HCEC 1CT (cell line): ENCODE results near the gene ATP2B2.

Experiments used
- DNase-seq: peaks from one replicate; pipeline ENCODE4 v3.0.0-alpha.2; 2017

ATP2B2 gene

DNA sequence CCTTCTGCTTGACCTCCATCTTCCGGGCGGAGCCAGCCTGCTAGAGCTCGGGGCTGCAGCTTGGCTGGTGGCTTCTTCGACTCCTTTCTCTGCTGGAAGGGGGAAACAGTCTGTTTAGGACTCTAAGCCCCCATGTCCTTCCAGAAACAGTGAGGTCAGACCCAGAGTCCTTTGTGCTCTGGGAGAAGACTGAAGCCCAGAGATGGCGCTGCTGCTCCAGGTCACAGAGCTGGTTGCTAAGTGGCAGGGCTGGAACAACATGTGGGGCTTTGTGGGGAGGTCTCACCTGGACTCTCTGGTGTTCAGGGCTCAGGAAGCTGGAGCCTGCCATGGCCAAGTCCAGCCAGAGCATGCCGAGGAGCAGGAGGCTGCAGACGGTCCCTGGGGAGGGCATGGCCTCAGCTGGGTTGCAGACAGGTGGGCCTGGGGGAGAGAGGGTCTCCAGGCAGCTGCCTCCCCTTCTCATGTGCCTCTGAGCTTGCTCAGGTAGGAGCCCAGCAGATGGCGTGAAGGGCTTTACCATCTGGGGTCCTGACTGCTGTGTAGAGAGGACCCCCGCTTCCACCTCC lies 215.5 kb downstream of the ATP2B2 start:
- DNase-seq: no peak

DNA sequence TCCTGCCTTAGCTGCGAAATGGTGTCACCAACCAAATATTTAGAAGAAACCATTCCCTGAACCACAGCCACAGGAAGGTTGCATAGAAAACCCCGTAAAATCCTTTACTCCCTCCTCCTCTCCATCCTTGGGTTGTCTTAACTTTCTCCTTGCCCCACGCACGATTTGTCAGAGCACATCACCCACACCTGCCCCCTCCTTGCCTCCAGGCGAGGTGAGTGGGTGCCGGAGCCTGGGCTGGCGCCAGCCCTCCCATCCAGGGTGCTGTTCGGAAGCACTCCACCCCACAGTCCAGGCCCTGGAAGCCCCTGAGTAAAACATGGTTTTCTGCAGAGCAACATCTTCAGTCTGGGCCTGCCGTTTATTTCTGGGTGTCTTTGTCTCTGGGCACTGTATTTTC lies 216.3 kb downstream of the ATP2B2 start:
- no peak for DNase-seq

DNA sequence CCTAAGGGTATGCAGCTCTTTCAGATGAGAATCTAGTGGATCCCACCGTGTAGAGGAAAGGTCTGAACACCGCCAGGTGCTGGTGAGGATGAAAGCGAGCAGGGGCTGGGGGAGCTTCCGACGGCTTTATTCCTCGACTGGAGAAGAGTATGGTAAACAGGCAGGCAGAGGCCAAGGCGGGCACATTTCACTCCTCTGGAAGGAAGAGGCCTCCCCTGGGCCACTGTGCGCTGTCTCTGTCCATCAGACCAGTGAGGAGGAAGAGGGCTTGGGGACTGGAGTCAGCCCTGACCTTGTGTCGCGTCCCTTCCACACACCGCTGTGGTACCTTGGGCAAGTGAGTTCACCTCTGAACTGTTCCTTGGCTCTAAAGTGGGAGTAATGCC lies 216.8 kb downstream of the ATP2B2 start:
- DNase-seq: no peak

DNA sequence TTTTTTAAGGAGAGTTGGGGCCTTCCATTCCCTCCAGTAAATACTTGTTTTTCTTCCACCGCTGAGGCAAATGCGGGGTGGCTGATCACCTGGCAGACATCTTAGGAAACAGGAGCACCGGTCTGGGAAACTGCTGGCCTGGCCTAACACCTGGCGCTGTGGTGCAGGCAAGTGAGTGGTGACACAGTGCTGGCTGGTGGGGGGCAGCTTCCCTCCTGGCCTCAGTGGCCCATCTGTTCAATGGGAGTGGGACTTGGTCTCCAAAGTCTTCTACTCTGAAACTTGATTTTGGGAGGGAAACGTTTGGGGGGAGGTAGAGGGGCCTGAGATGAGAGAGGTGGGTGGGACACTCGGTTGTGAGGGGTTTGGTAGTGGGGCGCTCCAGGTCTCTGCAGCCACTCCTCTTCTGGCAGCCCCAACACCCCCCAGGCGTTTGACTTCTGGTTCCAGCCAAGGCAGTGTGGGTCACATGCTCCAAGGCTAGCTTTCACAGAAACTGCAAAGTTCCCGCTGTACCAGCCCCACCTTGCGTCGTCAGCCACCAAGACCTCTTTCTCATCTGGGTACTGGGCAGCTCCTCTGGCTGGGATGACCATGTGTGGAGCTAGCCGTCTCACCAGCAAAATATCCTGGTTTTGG lies 217.3 kb downstream of the ATP2B2 start:
- DNase-seq: no peak

DNA sequence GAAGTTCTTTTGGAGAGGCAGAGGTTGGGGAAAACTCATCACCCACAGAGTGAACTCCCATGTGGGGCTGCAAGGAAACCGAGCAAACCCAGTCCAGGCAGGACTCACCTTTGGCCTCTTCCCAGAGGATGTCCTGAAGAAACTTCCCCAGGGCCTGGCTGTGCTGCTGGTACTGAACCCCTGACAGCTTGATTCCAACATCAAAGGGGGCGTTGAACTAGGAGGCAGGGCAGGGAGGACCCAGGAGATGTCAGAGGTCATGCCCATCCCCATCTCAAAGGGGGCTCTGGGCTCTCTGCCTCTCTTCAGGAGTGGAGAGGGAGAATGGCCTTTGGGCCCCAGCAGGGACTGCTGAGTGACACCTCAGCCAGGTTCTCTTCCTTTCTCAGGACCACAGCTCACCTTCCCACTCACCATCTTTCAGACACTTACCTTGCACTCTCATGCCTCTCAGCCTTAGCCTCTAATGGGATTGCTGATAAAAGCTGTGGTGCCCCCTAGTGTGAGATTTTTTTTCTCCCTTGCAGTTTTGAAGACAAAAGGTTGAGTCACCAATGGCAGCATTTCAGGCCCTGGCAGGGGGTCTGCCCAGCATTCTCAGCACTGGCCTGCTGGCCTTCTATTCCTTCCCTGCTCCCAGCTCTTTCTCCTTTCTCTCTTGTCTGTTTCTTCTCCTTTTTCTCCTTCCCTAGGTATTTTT lies 218.6 kb downstream of the ATP2B2 start:
- DNase-seq: peak; percentile 53

DNA sequence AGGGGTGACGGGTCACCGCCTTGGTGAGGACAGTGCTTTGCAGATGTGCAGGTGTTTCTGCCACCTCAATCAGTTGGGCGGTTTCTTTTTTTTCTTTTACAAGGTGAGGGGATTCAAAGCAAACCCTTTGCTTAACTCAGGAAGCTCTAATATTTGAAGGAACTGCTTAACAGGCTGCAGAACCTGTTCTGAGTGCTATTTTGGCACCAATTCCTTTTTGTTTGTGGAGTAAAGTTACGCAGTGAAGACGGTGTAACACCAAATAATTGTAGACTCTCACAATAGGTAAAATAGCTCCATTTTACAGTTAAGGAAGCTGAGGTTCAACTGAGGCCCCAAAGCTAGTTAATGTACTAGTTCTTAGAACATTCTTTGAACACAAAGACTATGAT lies 219.3 kb downstream of the ATP2B2 start:
- DNase-seq: no peak

DNA sequence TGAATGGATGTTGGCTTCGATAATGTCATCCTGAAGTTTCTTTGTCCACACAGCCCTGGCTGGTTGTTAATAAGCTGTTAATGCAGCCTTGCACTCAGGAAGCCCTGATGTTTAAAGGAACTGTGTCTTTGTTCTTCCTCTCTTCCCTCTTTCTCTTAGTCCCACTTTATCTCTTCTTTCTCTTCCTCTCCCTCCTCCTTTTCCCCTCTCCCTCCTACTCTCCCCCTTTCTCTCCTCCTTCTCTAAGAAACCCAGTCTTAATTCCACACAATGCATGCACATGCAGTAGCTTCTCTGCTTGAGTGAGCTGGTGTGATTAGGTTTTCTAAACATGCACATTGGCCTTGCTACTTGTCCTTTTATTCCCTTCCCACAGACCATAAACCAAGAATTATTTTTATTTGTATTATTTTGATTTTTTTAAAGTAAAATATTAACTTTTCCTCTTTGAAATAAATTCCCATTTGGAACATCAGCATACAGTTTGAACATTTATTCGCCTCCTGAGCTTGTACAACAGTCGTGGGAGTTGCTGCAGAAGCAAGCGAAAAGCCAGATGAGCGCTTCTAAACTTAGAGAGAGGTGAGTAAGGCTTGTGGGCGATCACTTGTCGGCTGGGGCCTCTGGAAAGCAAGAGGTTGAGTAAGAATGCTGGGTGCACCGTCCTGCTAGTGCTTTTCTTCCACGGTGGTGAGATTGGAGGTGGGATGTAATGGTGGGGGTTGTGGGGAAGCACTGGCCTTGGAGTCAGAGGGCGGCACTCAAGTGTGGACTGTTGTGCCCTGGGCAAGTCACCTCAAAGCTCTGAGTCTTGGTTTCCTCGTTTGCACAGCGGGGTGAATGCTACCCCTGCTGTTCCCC lies 219.9 kb downstream of the ATP2B2 start:
- no peak for DNase-seq

DNA sequence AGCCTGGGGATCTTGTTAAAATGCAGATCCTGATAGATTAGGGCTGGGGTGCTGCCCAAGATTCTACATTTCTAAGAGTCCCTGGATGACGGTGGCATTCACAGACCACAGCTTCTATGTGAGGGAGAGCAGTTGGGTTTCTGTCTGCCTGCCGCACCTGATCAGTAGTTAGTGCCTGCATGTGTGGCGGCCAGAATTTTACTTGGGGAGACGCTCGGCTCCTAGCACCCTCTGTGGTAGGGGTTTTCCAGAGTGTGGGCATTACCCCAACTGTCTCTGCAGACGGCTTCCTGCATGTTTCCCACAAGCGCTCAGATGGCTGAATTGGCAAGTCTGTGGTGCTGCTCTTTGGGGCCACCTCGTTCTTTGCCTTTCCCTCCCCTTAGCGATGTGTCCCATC lies 220.9 kb downstream of the ATP2B2 start:
- DNase-seq: no peak

DNA sequence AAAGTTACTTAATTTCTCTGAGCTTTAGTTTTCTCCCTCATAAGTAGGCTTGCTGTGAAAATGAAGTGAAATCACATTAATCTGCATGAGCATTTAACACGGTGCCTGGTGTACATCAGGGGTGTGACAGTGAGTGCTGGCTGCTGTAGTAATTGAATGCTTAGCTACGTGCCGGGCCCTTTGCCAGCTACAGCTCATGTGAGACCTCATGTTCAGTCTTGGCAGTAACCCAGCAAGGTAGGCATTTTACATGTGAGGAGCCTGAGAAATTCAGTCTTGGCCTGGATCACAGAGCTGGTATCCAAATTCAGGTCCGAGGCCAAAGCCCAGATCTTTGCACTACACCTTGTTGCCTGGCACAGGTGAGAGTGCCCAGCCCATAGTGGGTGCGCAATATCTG lies 221.7 kb downstream of the ATP2B2 start:
- DNase-seq: no peak

DNA sequence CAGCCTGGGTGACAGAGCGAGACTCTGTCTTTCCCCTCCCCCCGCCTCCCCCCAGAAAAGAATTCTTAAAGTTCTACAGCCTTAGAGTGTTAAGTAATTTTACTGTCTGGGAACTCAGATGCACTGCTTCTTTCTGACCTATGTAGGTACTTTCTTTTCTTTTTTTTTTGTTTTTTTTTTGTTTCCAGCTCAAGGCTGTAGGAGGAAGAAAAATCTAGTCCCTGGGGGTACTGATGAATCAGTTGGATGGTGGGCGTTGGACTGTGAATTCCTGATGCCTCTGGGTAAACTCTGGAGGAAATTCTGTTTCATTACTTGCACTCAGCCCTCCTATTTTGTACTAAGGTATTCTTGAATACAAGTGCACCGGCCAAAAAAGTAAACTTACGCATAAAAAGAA lies 223.4 kb downstream of the ATP2B2 start:
- DNase-seq: no peak

DNA sequence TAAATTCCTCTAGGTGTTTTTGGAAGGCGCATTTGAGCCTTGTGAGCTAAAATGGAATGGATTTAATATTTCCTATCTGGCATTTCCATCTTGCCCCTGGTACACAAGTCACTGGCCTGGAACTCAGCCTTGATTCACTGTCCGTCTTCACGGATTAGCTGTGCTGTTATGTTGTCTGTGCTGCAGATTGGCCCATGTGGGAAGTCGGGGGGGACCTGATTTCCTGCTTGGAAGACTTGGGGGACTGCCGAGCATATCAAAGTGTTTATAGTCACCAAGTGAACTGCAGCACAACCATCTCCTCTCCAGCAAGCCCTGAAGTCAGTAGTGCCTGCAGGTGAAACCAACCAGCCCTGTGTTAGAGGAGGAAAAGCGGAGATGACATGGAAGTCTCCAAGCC lies 224.8 kb downstream of the ATP2B2 start:
- no peak for DNase-seq

DNA sequence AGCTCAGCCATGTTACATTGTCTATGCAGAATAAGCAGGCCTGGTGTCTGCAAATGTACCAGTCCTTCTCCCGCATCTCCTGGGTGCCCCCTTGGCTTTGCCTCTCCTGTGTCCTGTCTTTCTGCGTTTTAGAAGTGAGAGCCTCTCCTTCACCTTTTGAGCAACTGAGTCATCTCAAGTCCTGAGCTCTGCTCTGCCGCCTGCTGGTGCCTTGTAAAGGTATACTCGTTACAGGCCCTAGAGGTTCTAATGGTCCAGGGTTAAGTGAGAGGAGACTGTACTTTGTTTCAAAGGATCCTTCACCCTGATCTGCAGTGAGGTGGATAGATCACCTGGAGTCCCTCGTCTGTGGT lies 225.2 kb downstream of the ATP2B2 start:
- no peak for DNase-seq

DNA sequence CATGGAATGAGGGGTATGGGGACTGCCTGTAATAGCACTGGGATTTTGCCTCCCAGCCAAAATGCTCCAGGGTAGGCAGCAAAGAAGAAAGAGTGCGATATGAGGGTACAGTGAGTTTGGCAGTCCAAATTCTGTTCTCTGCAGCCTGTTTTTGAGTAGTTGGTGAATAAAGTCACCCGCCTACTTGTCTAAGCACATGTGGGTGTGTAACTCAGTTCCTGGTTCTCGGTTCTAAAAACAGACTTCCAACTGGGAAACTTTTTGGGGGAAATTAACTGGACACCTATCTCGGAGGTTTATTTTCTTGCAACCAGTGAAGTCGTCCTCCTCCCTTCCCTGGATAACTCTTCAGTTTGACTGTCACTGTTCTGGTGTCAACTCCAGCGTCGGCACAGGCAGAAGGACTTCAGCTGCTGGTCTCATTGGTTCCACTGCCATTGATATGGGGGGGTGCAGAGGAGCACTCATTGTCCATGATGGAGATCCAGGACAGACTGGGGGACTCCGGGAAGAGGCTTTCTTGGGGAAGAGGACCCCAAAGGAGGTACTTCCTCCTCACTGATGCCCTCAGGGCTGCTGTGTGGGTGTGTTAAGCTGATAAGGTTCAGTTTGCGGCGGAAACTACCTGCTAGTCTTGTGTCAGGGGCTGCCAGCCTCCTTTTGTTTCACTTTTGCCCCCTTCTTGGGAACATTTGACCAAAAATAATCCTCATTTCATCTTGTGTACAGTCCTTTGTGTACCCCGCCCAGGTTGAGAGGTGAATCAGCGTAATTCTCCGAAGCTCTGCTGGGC lies 225.8 kb downstream of the ATP2B2 start:
- DNase-seq: no peak

DNA sequence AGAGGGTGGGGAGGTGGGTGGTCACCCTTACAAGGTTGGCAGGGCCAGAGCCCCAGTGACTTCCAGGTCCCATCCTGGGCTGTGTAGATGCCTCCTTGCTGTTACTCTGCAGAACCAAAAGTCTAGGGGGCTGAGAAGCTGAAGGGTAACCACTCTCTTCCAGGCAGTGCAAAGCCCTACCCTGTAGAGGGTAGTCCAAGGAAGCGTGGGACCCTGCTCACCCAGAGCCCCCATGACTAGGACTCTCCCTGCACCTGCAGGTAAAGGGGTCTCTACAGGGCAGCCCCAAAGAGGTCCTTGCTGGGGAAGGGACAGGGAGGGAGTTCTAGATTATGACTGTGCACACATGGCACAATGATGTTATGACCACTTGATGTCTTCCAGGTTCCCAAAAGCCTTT lies 226.9 kb downstream of the ATP2B2 start:
- DNase-seq: no peak

DNA sequence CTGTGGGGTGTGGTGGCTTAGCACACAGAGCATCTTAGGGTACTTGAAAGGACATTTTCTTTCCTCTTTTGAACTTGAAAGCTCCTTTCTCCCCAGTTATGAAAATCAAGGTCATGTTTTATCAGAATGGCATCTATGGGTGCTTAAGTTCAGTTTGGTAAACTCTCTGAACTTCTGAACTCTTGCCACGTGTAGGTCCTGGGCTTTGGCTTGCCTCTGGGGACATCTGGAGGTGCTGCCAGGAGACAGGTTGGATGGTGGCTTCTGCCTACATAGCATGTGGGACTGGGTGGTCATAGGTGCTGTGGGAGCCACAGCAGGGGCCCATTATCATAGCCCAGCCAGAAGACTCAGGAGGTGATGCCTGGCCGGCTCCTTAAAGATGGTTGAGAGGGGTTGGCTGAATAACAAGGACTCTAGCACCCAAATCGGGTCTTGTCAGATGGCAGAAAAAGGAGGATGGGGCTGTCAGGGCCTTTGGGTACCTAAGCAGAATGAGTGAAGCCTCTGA lies 228.2 kb downstream of the ATP2B2 start:
- no peak for DNase-seq

DNA sequence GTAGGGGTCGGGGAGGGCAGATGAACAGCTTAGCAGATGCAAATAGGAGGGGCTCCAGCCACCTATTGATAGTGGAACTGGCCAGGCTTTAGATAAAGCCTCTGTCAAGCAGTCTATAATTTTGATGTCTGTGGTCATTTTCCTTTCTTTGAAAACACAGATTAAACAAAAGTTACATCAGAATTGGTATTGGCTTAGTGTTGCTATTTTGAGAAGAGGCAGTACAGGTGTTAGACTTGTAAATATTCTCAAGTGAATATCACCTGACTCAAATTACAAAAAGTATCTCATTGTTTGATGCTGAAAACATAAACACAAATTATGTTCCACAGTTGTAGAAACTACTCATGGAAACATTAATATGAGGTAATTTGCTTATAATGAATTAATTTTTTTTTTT lies 230.8 kb downstream of the ATP2B2 start:
- no peak for DNase-seq
